HG02642 (cell line): ENCODE data around the gene CSF1.
"Not testable (repeated sequence)": the region's sequence is repeated elsewhere in the genome, so short reads cannot be mapped to it uniquely, and the experiment has no call there.

Experiments used
- ATAC-seq: cut with Tn5 transposase; IDR thresholded peaks from one replicate; pipeline ENCODE4 v1.9.1; 2021; ENCODE audit warnings: mild to moderate bottlenecking; ENCODE audit not compliant: unreplicated experiment, poor library complexity

CSF1 gene

DNA sequence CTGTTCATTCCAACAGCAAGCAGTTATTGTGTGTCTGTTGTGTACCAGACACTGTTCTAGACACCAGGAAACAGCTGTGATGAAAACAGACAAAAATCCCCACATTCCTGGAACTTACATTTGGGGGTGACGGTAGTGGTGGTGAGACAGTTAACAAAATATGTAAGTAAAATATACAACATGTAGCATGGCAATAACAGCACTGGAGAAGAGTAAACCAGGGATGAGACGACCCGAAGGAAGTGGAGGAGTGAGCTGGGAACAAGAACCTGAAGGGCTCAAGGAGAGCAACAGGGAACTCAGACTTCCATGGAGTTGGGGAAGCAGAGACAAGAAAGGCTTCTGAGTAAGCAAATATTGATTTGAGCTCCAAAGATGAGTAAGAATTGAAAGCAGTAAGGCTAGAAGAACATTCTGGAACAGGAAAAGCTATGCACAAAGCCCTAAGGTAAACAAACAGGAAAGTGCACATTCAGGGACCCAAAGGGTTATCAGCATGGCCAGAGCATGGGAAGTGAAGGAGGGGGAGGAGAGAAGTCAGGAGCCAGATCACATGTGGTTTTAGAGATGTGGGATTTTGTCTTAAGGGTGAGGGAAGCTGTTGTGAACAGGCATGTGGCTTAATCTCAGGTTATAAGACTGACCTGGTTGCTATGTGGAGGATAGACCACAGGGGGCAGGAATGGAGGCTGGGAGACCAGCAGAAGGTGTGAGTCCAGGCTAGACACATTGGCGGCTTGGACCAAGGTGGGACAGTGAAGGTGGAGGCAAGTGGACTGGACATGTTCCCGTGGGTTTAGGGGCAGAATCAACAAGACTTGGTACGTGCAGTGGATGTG, 7.3 kb downstream of the CSF1 start:
- no peak for ATAC-seq

DNA sequence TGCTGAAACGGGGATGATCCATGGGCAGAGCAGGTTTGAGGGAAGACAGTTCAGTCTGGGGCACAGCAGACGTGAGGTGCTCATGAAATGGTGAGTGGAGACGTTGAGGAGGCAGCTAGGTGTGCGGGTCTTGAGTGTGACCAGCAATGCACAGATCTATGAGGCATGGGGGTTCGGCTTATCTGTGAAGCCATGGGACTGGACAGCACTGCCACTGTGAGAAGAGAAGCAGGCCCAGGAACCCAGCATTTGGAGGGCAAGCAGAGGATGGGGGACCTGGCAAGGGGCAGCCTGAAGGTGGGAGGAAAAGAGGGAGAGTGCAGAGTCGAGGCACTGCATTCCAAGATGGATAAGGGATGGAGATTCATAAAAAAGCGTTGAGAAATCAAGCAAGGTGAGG, 8.0 kb downstream of the CSF1 start:
- ATAC-seq: no peak

DNA sequence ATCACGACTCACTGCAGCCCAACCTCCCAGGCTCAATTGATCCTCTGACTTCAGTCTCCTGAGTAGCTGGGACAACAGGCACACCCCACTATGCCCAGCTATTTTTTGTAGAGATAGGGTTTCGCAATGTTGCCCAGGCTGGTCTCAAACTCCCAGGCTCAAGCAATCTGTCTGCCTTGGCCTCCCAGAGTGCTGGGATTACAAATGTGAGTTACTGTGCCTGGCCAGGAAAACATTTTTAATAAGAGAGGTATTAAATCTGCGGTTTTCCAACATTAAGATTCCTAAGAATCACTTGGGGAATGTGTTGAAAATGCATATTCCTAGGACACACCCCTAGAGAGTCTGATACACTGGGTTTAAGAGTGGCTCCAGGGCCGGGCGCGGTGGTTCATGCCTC, 8.7 kb downstream of the CSF1 start:
- ATAC-seq: no peak

DNA sequence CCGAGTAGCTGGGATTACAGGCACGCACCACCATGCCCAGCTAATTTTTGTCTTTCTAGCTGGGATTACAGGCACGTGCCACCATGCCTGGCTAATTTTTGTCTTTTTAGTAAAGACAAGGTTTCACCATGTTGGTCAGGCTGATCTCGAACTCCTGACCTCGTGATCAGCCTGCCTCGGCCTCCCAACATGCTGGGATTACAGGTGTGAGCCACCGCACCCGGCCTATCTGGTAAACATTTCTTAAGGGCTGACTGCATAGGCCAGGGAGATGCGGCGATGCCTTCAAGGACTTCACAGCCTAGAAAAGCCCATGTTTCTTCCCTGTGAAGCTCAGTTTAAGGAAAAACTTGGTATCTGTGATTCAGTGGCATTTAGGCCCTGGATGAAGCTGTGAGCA, 9.7 kb downstream of the CSF1 start:
- ATAC-seq: not testable (repeated sequence)

DNA sequence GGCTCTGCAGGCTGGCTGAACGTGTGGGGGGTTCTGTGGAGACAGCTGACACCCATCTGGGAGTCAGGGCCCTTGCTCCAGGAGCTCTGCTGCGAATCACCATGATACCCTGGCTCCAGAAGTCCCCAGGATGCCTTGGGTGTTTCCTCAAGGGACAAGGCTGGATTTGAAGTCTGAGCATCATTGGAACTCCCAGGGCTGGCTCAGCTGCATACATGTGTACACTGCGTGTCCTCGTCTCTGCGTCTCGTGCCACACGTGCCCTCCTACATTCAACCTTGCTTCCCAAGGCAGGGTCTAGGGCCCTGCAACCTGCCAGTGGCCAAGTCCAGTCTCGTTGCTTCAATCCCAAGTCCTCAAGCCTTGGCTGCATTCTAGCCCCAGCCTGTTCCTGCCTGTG, 11.7 kb downstream of the CSF1 start:
- ATAC-seq: no peak

DNA sequence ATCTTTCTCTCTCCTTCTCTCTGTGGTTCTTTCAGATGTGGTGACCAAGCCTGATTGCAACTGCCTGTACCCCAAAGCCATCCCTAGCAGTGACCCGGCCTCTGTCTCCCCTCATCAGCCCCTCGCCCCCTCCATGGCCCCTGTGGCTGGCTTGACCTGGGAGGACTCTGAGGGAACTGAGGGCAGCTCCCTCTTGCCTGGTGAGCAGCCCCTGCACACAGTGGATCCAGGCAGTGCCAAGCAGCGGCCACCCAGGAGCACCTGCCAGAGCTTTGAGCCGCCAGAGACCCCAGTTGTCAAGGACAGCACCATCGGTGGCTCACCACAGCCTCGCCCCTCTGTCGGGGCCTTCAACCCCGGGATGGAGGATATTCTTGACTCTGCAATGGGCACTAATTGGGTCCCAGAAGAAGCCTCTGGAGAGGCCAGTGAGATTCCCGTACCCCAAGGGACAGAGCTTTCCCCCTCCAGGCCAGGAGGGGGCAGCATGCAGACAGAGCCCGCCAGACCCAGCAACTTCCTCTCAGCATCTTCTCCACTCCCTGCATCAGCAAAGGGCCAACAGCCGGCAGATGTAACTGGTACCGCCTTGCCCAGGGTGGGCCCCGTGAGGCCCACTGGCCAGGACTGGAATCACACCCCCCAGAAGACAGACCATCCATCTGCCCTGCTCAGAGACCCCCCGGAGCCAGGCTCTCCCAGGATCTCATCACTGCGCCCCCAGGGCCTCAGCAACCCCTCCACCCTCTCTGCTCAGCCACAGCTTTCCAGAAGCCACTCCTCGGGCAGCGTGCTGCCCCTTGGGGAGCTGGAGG, 12.7 kb downstream of the CSF1 start:
- no peak for ATAC-seq

DNA sequence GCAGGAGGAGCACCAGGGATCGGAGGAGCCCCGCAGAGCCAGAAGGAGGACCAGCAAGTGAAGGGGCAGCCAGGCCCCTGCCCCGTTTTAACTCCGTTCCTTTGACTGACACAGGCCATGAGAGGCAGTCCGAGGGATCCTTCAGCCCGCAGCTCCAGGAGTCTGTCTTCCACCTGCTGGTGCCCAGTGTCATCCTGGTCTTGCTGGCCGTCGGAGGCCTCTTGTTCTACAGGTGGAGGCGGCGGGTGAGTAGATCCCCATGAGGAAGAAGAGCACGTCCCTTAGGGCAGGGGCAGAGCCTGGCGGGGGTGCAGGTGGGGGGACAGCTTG, 13.3 kb downstream of the CSF1 start:
- no peak for ATAC-seq

DNA sequence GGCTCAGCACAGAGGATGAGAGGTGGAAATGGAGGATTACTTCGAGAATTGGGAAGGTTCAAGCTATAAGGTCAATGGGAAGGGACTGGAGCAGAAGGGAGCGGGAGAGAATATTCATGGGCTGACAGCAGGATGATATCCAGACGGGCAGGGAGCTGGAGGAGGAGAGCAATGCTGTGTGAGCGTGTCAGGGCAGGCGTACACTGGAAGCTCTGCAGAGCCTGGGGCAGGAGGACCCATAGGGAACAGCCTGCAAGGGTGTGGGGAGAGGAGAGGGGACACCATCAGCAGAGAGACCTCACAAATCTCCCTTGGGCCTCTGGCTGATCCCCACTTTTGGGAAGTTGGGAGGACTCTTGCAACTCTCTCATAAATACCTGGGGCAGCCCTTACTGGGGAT, 13.7 kb downstream of the CSF1 start:
- ATAC-seq: no peak

DNA sequence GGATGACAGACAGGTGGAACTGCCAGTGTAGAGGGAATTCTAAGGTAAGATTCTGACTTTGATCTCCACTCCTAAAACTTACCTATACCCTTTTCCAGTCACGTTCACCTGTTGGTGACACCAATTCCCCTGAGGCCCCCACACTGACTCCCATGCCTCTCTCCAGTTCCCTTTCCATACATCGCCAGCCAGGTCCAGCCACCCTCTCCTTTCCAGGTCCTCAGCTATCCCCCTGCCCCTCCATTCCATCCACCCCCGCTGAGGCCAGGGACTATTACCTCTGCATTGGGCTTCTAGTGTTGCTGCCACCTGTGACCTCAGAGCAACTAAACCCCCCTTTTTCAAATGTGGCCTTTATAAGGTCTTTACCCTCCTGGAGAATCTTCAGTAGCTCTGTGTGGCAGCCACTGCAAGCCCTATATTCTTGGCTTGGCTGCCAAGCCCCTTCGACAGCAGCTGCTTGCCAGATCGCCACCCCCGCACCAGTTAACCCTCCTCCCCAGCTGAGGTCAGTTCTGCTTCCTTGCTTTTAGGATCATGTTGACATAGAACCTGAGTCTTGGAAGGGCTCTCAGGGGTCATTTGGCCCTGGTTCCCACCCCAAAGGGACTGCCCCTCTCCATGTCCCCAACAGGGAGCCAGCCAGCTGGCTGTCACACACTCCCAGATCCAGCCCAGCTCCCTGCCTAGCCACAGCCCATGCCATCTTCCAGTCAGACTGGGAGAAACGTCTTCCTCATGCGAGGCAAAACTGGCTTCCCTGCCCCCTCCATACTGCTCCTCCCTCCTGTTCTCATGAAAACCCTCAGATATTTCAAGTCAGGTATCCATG, 14.7 kb downstream of the CSF1 start:
- ATAC-seq: no peak

DNA sequence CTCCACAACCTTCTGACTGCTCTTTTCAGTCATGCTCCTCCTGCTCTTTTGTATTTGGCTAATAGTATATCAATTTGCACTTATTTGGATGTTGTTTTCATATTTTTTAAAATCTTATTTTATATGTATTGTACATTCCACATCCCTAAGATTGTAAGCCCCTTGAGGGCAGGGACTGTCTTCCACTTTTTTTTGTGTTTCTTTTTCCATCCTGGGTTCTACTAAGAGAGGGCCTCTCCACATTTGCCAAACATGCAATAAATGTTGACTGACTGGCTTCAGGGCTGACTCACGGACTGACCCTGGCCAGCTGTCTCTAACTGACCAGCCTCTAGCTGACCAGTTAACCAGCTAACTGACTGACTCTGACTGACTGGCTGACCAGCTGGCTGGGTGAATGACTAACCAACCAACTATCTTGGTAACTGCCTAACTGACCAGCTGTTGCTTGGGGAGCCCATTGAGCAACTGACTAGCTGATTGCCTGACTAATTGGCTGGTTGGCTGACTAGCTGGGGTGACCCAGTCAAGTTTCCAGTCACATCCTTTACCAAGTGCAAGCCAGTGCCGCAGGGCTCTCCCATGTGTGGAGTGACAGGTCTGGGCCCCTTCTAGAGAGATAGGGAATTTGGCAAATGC, 16.1 kb downstream of the CSF1 start:
- ATAC-seq: no peak

DNA sequence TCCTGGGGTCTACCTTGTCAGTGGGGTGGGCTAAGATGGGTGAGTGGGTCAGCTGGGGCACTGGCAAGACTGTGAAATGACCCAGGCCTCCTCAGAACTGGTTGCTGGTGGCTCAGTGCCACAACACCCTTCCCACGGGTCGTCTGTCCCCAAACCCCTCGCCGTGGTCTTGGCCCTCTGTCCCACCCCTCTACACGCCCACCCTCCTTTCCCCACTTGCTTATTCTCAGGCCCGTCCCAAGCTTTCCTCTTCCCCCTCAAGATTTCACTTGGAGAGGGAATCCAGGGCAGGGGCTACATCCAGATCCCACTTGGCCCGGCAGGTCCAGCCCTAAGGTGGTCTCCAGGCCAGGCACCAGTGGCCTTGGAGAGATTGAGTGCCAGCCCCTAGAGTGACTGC, 16.7 kb downstream of the CSF1 start:
- no peak for ATAC-seq

DNA sequence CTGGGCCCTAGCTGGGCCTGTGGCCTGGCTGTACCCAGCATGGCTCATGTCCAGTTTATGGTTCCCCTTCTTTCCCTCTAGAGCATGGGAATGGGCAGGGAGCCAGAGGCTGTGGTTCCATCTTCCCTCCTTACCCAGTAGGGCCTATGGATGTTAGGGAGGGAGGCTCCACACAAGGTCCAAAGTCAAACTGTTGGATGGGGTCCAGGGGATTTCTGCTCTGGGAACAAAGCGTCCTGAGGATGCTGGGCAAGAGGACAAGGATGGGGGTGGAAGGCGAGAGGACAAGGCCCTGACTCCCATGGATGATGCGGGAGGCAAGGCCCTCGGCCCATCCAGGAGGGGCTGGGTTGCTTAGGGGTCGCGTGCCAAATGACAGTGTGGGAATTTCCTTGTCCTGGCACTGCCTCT, 17.3 kb downstream of the CSF1 start:
- no peak for ATAC-seq

DNA sequence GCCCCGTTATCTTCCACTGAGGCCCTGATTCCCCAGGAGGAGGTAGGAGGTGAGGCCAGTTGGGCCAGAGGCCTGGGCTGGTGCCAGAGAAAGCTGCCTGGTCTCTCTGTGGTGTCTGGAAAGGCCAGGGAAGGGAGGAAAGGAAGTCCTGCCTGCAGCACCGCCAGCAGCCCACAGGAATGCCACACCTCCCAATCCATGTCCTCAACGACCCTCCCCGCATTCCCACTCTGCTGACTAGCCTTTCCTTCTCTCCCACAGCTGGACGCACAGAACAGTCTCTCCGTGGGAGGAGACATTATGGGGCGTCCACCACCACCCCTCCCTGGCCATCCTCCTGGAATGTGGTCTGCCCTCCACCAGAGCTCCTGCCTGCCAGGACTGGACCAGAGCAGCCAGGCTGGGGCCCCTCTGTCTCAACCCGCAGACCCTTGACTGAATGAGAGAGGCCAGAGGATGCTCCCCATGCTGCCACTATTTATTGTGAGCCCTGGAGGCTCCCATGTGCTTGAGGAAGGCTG, 18.0 kb downstream of the CSF1 start:
- ATAC-seq: no peak

DNA sequence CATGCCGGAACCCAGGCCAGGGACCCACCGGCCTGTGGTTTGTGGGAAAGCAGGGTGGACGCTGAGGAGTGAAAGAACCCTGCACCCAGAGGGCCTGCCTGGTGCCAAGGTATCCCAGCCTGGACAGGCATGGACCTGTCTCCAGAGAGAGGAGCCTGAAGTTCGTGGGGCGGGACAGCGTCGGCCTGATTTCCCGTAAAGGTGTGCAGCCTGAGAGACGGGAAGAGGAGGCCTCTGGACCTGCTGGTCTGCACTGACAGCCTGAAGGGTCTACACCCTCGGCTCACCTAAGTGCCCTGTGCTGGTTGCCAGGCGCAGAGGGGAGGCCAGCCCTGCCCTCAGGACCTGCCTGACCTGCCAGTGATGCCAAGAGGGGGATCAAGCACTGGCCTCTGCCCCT, 18.5 kb downstream of the CSF1 start:
- ATAC-seq: no peak

DNA sequence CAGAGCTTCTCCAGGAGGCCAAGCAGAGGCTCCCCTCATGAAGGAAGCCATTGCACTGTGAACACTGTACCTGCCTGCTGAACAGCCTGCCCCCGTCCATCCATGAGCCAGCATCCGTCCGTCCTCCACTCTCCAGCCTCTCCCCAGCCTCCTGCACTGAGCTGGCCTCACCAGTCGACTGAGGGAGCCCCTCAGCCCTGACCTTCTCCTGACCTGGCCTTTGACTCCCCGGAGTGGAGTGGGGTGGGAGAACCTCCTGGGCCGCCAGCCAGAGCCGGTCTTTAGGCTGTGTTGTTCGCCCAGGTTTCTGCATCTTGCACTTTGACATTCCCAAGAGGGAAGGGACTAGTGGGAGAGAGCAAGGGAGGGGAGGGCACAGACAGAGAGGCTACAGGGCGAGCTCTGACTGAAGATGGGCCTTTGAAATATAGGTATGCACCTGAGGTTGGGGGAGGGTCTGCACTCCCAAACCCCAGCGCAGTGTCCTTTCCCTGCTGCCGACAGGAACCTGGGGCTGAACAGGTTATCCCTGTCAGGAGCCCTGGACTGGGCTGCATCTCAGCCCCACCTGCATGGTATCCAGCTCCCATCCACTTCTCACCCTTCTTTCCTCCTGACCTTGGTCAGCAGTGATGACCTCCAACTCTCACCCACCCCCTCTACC, 19.1 kb downstream of the CSF1 start:
- no peak for ATAC-seq

DNA sequence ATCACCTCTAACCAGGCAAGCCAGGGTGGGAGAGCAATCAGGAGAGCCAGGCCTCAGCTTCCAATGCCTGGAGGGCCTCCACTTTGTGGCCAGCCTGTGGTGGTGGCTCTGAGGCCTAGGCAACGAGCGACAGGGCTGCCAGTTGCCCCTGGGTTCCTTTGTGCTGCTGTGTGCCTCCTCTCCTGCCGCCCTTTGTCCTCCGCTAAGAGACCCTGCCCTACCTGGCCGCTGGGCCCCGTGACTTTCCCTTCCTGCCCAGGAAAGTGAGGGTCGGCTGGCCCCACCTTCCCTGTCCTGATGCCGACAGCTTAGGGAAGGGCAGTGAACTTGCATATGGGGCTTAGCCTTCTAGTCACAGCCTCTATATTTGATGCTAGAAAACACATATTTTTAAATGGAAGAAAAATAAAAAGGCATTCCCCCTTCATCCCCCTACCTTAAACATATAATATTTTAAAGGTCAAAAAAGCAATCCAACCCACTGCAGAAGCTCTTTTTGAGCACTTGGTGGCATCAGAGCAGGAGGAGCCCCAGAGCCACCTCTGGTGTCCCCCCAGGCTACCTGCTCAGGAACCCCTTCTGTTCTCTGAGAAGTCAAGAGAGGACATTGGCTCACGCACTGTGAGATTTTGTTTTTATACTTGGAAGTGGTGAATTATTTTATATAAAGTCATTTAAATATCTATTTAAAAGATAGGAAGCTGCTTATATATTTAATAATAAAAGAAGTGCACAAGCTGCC, 19.8 kb downstream of the CSF1 start:
- no peak for ATAC-seq

DNA sequence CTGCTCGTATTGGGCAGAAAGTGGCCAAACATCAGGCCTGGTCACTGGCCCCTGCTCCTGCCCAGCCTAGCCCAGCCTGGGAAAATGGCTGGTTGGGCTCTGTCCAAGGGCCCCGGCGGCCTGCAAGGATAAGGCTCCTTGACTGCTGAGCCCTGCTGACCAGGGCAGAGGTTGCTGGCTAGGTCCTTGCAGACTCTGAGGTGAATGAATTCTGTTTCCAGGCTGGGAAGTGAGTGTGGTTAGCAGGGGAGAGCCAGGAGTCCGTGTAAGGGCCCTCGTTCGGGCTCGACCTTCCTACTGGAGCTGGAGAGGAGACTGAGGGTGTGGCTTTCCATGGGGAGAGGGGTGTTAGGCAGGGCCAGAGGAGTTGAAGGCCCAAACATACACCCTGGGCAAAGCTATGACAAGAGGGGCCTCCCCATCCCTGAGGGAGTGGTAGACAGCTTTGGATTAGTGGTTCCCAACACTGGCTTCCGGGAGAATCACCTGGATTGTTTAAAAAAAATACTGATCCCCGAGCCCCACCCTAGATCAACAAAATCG, 20.6 kb downstream of the CSF1 start:
- ATAC-seq: no peak

DNA sequence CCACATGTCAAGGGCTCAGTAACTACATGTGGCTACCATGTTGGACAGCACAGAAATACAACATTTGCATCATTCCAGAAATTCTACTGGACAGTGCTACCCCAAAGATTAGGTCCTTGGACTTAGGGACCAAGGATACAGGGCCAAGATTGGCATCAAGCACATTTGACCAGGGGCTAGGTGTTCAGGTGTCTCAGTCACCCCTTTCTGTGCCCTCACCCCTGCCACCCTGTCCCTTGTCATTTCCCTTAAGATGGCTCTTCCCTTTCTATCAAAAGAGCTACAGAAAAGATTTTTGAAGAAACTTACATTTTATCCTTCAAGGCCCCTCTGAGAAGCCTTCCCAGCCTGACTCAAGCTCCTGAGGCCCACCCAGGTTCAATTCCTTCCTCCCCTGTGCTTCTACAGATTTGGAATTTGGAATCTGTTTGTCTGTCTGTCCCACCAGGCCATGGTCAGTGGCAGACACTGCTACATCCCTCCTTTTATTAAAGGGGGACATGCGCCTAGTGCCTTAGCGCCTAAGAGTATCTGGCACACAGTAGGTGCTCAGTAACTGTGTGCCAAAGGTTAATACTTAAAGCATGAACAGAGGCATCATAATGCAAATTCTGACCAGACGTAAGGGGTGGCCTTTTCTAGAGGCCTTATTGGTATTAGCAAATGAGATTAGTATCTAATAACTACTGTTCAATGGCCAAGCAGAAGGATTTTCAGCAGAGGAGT, 21.4 kb downstream of the CSF1 start:
- ATAC-seq: no peak
